Calu3 (cell line): ENCODE measurements around the gene SCN2A. TPM values are rescaled to one million over a fixed set of nuclear protein-coding genes. Genes with fewer than 3 reads are reported as not detected.

Experiments used
- BruUV-seq: library from RNA; stranded (reverse); fragments of 400-500 nt; replicated peaks from 2 replicates; lab custom pipeline; 2021; lab: Mats Ljungman, UMichigan
- CTCF ChIA-PET: fragments of 300-600 bp; sonication (Branson Sonifier 250); formaldehyde crosslinking; loops from one replicate; lab custom pipeline; 2022; ENCODE audit warnings: antibody characterized with exemption; lab: Charles Lee
- DNase-seq: peaks from one replicate; pipeline ENCODE4 v3.0.0; 2022
- H3K27ac Mint-ChIP-seq: one replicate; pipeline ENCODE4 v1.8.0; 2022; ENCODE audit warnings: mixed read lengths; ENCODE audit not compliant: unreplicated experiment
- H3K27me3 Mint-ChIP-seq: one replicate; pipeline ENCODE4 v1.8.0; 2022; ENCODE audit warnings: mixed read lengths; ENCODE audit not compliant: unreplicated experiment
- H3K36me3 Mint-ChIP-seq: one replicate; pipeline ENCODE4 v1.8.0; 2022; ENCODE audit warnings: mild to moderate bottlenecking, moderate library complexity, mixed read lengths; ENCODE audit not compliant: insufficient read depth, unreplicated experiment
- H3K4me1 Mint-ChIP-seq: one replicate; pipeline ENCODE4 v1.8.0; 2022; ENCODE audit warnings: mild to moderate bottlenecking, low read depth, mixed read lengths; ENCODE audit not compliant: unreplicated experiment
- H3K4me3 Mint-ChIP-seq: one replicate; pipeline ENCODE4 v1.8.0; 2022; ENCODE audit warnings: mild to moderate bottlenecking, low read depth, moderate library complexity, mixed read lengths; ENCODE audit not compliant: unreplicated experiment
- H3K9me3 Mint-ChIP-seq: one replicate; pipeline ENCODE4 v1.8.0; 2022; ENCODE audit warnings: low read depth, mixed read lengths; ENCODE audit not compliant: unreplicated experiment
- intact Hi-C: fragments of 100-400 bp; cut with micrococcal nuclease; formaldehyde crosslinking; loops from one replicate; pipeline ENCODE4 v1.10.0; 2022; ENCODE audit not compliant: unreplicated experiment
- total RNA-seq: library from RNA; stranded (reverse); gene quantifications from 2 replicates; pipeline ENCODE4 v1.2.3, GENCODE V29; 2022
- TF ChIP-seq, protein P1 (sequence below): fragments of 200-600 bp; IDR thresholded peaks from one replicate; pipeline ENCODE4 v1.8.0; 2022; ENCODE audit warnings: antibody characterized with exemption; ENCODE audit not compliant: unreplicated experiment

SCN2A gene
- total RNA-seq, 1 experiment from 2014 or later, result 0.19 TPM

DNA sequence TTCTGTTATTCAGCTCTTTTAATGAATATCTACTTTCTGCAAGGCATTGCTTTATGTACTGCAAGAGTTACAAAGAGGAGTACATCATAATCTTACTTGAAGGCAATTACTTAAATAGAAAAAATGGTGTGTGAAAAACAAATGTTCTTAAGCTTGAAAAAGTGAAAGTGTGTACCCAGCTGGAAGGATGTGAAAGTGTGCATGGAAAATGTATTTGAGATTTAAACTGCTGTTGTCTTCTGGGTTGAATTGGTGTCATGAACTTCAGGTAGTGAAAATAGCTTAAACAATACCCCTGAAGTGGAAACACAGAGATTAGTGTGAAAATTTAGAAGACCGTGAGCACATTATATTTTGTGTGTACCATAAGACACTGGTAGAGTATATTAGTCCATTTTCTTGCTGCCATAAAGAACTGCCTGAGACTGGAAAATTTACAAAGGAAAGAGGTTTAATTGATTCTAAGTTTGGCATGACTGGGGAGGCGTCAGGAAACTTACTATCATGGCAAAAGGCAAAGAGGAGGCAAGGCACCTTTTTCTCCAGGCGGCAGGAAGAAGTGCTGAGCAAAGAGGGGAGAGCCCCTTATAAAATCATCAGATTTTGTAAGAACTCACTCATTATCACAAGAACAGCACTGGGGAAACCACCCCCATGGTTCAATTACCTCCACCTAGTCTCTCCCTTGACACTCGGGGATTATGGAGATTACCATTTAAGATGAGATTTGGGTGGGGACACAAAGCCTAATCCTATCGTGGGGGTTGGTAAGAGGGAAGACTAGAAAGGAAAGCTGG is 38.8 kb downstream of the SCN2A start:
- no peaks in the 10 kb centered on the region for H3K36me3 Mint-ChIP-seq
- DNase-seq, result no peak
- H3K27me3 Mint-ChIP-seq, result no peaks in the 10 kb centered on the region
- no peaks in the 10 kb centered on the region for H3K4me1 Mint-ChIP-seq
- H3K4me3 Mint-ChIP-seq, result no peak overlapping the region
- no peak overlapping the region for H3K27ac Mint-ChIP-seq
- H3K9me3 Mint-ChIP-seq, result no peaks in the 10 kb centered on the region
- TF ChIP-seq, protein P1, sequence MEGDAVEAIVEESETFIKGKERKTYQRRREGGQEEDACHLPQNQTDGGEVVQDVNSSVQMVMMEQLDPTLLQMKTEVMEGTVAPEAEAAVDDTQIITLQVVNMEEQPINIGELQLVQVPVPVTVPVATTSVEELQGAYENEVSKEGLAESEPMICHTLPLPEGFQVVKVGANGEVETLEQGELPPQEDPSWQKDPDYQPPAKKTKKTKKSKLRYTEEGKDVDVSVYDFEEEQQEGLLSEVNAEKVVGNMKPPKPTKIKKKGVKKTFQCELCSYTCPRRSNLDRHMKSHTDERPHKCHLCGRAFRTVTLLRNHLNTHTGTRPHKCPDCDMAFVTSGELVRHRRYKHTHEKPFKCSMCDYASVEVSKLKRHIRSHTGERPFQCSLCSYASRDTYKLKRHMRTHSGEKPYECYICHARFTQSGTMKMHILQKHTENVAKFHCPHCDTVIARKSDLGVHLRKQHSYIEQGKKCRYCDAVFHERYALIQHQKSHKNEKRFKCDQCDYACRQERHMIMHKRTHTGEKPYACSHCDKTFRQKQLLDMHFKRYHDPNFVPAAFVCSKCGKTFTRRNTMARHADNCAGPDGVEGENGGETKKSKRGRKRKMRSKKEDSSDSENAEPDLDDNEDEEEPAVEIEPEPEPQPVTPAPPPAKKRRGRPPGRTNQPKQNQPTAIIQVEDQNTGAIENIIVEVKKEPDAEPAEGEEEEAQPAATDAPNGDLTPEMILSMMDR, result no peak
- intact Hi-C loops, result no loop called here
- no TSS peak for BruUV-seq
- CTCF ChIA-PET, result no interaction called here

DNA sequence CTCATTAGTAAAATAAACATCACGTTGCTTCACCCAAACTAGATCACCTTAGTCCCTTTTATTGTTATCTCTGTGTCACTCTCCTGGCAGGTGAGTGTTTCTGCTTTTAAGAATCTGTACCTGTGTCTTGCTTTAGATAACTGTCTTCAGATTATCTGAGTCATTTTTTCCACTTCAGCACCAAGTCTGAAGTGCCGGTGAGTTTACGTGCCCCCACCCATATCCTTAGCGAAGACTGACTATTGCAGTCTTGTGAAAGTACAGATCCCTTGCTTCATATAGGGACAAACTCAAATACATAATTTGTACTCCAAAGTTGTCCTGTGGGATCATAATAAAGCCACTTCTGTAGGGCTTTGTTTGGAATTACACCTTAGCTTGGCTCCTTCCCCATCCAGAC is 41.1 kb downstream of the SCN2A start:
- H3K27ac Mint-ChIP-seq, result no peak overlapping the region
- H3K4me3 Mint-ChIP-seq, result no peak overlapping the region
- H3K27me3 Mint-ChIP-seq, result no peaks in the 10 kb centered on the region
- H3K4me1 Mint-ChIP-seq, result no peaks in the 10 kb centered on the region
- no peak for DNase-seq
- no TSS peak for BruUV-seq
- TF ChIP-seq, protein P1, result no peak
- intact Hi-C loops, result no loop called here
- no peaks in the 10 kb centered on the region for H3K36me3 Mint-ChIP-seq
- CTCF ChIA-PET, result no interaction called here
- no peaks in the 10 kb centered on the region for H3K9me3 Mint-ChIP-seq

DNA sequence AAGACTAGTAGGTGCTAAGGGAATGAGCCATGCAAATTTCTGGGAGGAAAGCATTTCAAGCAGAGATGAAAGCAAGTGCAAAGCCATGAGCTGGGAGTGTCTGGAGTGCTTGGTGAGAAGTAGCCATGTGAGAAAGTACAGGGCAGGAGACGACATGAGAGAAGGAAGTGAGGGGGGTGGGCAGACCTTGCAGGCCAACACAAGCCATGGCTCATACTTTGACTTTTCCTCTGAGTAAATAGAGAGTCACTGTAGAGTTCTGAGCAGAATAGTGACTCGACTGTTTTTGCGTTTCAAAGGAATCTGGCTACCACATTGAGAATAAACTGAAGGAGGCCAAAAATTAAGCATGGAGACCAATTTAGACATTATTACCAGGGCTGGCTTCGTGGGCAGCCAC is 42.2 kb downstream of the SCN2A start:
- H3K27ac Mint-ChIP-seq, result no peak overlapping the region
- BruUV-seq, result no TSS peak
- no peaks in the 10 kb centered on the region for H3K27me3 Mint-ChIP-seq
- H3K4me3 Mint-ChIP-seq, result no peak overlapping the region
- H3K9me3 Mint-ChIP-seq, result no peaks in the 10 kb centered on the region
- no peak for DNase-seq
- H3K4me1 Mint-ChIP-seq, result no peaks in the 10 kb centered on the region
- intact Hi-C loops, result no loop called here
- no peaks in the 10 kb centered on the region for H3K36me3 Mint-ChIP-seq
- TF ChIP-seq, protein P1, result no peak
- CTCF ChIA-PET, result no interaction called here

DNA sequence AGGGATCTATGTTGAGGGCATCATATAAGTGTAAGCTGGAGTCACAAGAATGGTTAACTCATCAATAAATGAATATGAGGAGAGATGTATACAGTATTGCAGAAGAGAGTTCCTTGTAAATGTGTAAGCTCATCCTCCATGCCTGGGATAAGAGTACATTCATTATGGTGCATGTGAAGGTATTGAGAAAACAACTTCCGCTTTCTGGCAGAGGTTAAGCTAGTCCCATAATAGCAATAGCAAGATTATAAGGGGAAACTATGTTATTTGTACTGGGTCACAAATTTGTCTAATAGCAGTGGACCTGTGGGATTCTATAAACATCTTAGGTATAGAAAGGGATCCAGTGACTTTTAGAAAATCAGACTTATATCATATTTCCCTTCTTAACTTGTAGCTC is 44.1 kb downstream of the SCN2A start:
- Mint-ChIP-seq H3K4me1 (no peaks in the 10 kb centered on the region), H3K9me3 (no peaks in the 10 kb centered on the region), H3K27me3 (no peaks in the 10 kb centered on the region), H3K4me3 (no peak overlapping the region), H3K27ac (no peak overlapping the region), H3K36me3 (no peaks in the 10 kb centered on the region)
- intact Hi-C loops, result no loop called here
- CTCF ChIA-PET, result no interaction called here
- TF ChIP-seq, protein P1, result no peak
- DNase-seq, result no peak
- BruUV-seq, result no TSS peak
